HCT116 (cell line): ENCODE data around the gene TEKT5. TPM values are rescaled to one million over a fixed set of nuclear protein-coding genes. Genes with fewer than 3 reads are reported as not detected.

Experiments
- ATAC-seq: fragments of 200-7000 bp; cut with Tn5 transposase; 2 replicates; pipeline ENCODE4 v1.9.1; 2020; ENCODE audit warnings: mild to moderate bottlenecking, moderate library complexity
- BruUV-seq: library from RNA; stranded (reverse); fragments of 400-500 nt; replicated peaks from 2 replicates; lab custom pipeline; 2021; lab: Mats Ljungman, UMichigan
- CTCF ChIA-PET: fragments of 300-600 bp; sonication (Branson Sonifier 250); formaldehyde crosslinking; loops from one replicate; lab custom pipeline; 2021; ENCODE audit warnings: antibody characterized with exemption; lab: Charles Lee
- POLR2A ChIA-PET: fragments of 300-600, 350-600 bp; sonication (Branson Sonifier 250); formaldehyde crosslinking; loops from one replicate; lab custom pipeline; 2021; ENCODE audit warnings: antibody characterized with exemption; lab: Charles Lee
- RAD21 ChIA-PET, 2 experiments: fragments of 300-600 bp; sonication (Branson Sonifier 250); formaldehyde crosslinking; loops; one replicate each; lab custom pipeline; 2023; ENCODE audit warnings: low total read pairs in 2 of 2; ENCODE audit not compliant: uncharacterized antibody in 2 of 2, unreplicated experiment in 2 of 2, low non-redundant PET in 1 of 2; lab: Charles Lee
- DNase-seq: peaks from one replicate; pipeline ENCODE4 v3.0.0-alpha.2; 2010; ENCODE audit warnings: low read depth, low spot score
- H2AFZ ChIP-seq: fragments of 200-600 bp; shearing (Covaris generic), sonication (generic); 2 replicates; pipeline ENCODE4 v1.6.1; 2017; ENCODE audit warnings: low read depth, mixed run types, mixed read lengths, antibody characterized with exemption, low read length; ENCODE audit not compliant: poor library complexity, severe bottlenecking
- H3K27ac ChIP-seq: 2 replicates; pipeline ENCODE4 v1.5.1; 2012; ENCODE audit warnings: low read depth, low read length
- H3K27me3 ChIP-seq: fragments of 200-600 bp; sonication (generic); 2 replicates; pipeline ENCODE4 v1.6.1; 2016; ENCODE audit warnings: mixed run types, low read length, mixed read lengths; ENCODE audit not compliant: insufficient read depth
- H3K36me3 ChIP-seq, 2 experiments: fragments of 200-500 bp in 1 of 2; fragments of 200-600 bp in 1 of 2; sonication (Bioruptor generic) in 1 of 2; sonication (generic) in 1 of 2; 2 replicates each; pipeline versions ENCODE4 v1.5.1 to v1.6.1; 2014 to 2016; ENCODE audit warnings: low read length in 2 of 2, inconsistent platforms in 1 of 2, mixed read lengths in 1 of 2, mixed run types in 1 of 2; ENCODE audit not compliant: insufficient read depth in 2 of 2, control insufficient read depth in 1 of 2
- H3K4me1 ChIP-seq, 2 experiments: fragments of 200-600 bp in 1 of 2; sonication (generic) in 1 of 2; 2 replicates each; pipeline versions ENCODE4 v1.5.1 to v1.6.1; 2012 to 2017; ENCODE audit warnings: low read length in 2 of 2, inconsistent platforms in 1 of 2, mild to moderate bottlenecking in 1 of 2, mixed read lengths in 1 of 2, mixed run types in 1 of 2, moderate library complexity in 1 of 2; ENCODE audit not compliant: insufficient read depth in 2 of 2, control insufficient read depth in 1 of 2
- H3K4me2 ChIP-seq: fragments of 200-600 bp; sonication (generic); 2 replicates; pipeline ENCODE4 v1.6.1; 2017; ENCODE audit warnings: mixed run types, low read length, mixed read lengths
- H3K4me3 ChIP-seq, 2 experiments: fragments of 200-600 bp in 1 of 2; sonication (generic) in 1 of 2; replicated peaks in 1 of 2; 2 replicates each; pipeline ENCODE4 v1.5.1; 2011 to 2016; ENCODE audit warnings: low read length in 2 of 2, control low read depth in 1 of 2, low read depth in 1 of 2, mild to moderate bottlenecking in 1 of 2, mixed read lengths in 1 of 2, mixed run types in 1 of 2
- H3K79me2 ChIP-seq: fragments of 200-600 bp; sonication (generic); 2 replicates; pipeline ENCODE4 v1.6.1; 2017; ENCODE audit warnings: mild to moderate bottlenecking, mixed run types, low read length, moderate library complexity, mixed read lengths; ENCODE audit not compliant: insufficient read depth
- H3K9ac ChIP-seq: fragments of 200-600 bp; sonication (generic); 2 replicates; pipeline ENCODE4 v1.6.1; 2016; ENCODE audit warnings: low read length, mixed read lengths
- H3K9me2 ChIP-seq: fragments of 200-600 bp; sonication (generic), shearing (Covaris generic); 2 replicates; pipeline ENCODE4 v1.6.1; 2017; ENCODE audit warnings: mixed run types, mild to moderate bottlenecking, moderate library complexity; ENCODE audit not compliant: insufficient read depth
- H3K9me3 ChIP-seq, 2 experiments: fragments of 200-500 bp in 1 of 2; fragments of 200-600 bp in 1 of 2; sonication (Bioruptor generic) in 1 of 2; sonication (generic) in 1 of 2; 2 replicates each; pipeline ENCODE4 v1.6.1; 2014 to 2017; ENCODE audit warnings: low read length in 2 of 2, mixed read lengths in 2 of 2, inconsistent platforms in 1 of 2, low read depth in 1 of 2, mild to moderate bottlenecking in 1 of 2, mixed run types in 1 of 2, moderate library complexity in 1 of 2; ENCODE audit not compliant: control insufficient read depth in 1 of 2, insufficient read depth in 1 of 2
- H4K20me1 ChIP-seq: fragments of 200-600 bp; sonication (generic), shearing (Covaris generic); 2 replicates; pipeline ENCODE4 v1.6.1; 2017; ENCODE audit warnings: mixed run types, mild to moderate bottlenecking, moderate library complexity; ENCODE audit not compliant: insufficient read depth
- CBX3 ChIP-seq: IDR thresholded peaks from 2 replicates; pipeline ENCODE4 v1.6.1; 2012; ENCODE audit warnings: low read depth
- CEBPB ChIP-seq: IDR thresholded peaks from 2 replicates; pipeline ENCODE4 v1.6.1; 2012; ENCODE audit warnings: low read depth
- EGR1 ChIP-seq: IDR thresholded peaks from 2 replicates; pipeline ENCODE4 v1.6.1; 2012; ENCODE audit warnings: low read depth
- ELF1 ChIP-seq: IDR thresholded peaks from 2 replicates; pipeline ENCODE4 v1.6.1; 2012; ENCODE audit warnings: low read depth, borderline replicate concordance
- EZH2 ChIP-seq: fragments of 200-600 bp; sonication (generic); IDR thresholded peaks from 2 replicates; pipeline ENCODE4 v1.6.1; 2017; ENCODE audit warnings: antibody characterized with exemption, mixed run types
- EZH2phosphoT487 ChIP-seq: fragments of 200-600 bp; IDR thresholded peaks from 2 replicates; pipeline ENCODE4 v1.6.1; 2018; ENCODE audit warnings: antibody characterized with exemption, borderline replicate concordance
- FOSL1 ChIP-seq: IDR thresholded peaks from 2 replicates; pipeline ENCODE4 v1.6.1; 2012; ENCODE audit warnings: low read depth
- JUND ChIP-seq: IDR thresholded peaks from 2 replicates; pipeline ENCODE4 v1.6.1; 2012
- POLR2A ChIP-seq: IDR thresholded peaks from 2 replicates; pipeline ENCODE4 v1.7.0; 2011; ENCODE audit warnings: borderline replicate concordance; ENCODE audit not compliant: insufficient read depth, insufficient read length; ENCODE audit errors: extremely low read depth
- RAD21 ChIP-seq: IDR thresholded peaks from 2 replicates; pipeline ENCODE4 v1.6.1; 2012; ENCODE audit warnings: low read depth, mild to moderate bottlenecking
- SIN3A ChIP-seq: IDR thresholded peaks from 2 replicates; pipeline ENCODE4 v1.6.1; 2012; ENCODE audit warnings: low read depth
- SP1 ChIP-seq: IDR thresholded peaks from 2 replicates; pipeline ENCODE4 v1.6.1; 2012; ENCODE audit warnings: low read depth
- TCF7L2 ChIP-seq: IDR thresholded peaks from 2 replicates; pipeline ENCODE4 v1.7.0; 2011; ENCODE audit warnings: borderline replicate concordance, inconsistent platforms; ENCODE audit not compliant: insufficient read depth, insufficient read length; ENCODE audit errors: extremely low read depth
- YY1 ChIP-seq: IDR thresholded peaks from 2 replicates; pipeline ENCODE4 v1.6.1; 2011; ENCODE audit warnings: low read length, low read depth, moderate library complexity, mild to moderate bottlenecking; ENCODE audit not compliant: insufficient replicate concordance; ENCODE audit errors: extremely low read depth
- ZFX ChIP-seq: fragments of 450-650 bp; IDR thresholded peaks from 2 replicates; pipeline ENCODE4 v1.6.1; 2017
- ZNF274 ChIP-seq: fragments of 200-500 bp; sonication (Bioruptor generic); IDR thresholded peaks from 2 replicates; pipeline ENCODE4 v1.6.1; 2014; ENCODE audit warnings: mild to moderate bottlenecking, low read depth, low read length, inconsistent platforms
- intact Hi-C: fragments of 100-400 bp; cut with micrococcal nuclease; formaldehyde crosslinking; loops from 2 replicates; pipeline ENCODE4 v1.10.0; 2022
- total RNA-seq: library from RNA; stranded (reverse); gene quantifications from one replicate; pipeline ENCODE4 v1.2.1, GENCODE V29; 2021; ENCODE audit not compliant: unreplicated experiment
- TF ChIP-seq, protein P1 (sequence below): IDR thresholded peaks from 2 replicates; pipeline ENCODE4 v1.6.1; 2012; ENCODE audit warnings: low read depth
- TF ChIP-seq, protein P2 (sequence below): IDR thresholded peaks from 2 replicates; pipeline ENCODE4 v1.6.1; 2012

Gene TEKT5
- total RNA-seq, 1 experiment from 2014 or later, result 0.37 TPM

DNA sequence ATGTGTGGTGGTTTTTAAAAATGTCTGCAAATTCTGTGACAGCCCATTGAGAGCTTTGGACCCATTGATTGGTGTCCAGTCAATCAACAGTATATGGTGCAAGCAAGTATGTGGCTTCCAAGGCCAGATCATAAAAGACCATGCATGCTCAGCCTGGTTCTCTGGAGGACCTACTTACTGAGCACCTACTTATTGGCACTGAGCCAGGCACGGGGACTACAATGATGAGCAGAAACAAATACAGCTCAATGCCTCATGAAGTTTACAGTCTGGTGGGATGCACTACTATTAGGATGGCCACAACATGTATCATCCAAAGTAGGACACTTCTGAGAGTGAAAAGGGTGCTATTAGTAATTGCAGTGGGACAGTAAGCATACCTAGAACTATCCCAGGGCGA is 107.1 kb downstream of the TEKT5 start (continued):
- TF ChIP-seq, protein P1, sequence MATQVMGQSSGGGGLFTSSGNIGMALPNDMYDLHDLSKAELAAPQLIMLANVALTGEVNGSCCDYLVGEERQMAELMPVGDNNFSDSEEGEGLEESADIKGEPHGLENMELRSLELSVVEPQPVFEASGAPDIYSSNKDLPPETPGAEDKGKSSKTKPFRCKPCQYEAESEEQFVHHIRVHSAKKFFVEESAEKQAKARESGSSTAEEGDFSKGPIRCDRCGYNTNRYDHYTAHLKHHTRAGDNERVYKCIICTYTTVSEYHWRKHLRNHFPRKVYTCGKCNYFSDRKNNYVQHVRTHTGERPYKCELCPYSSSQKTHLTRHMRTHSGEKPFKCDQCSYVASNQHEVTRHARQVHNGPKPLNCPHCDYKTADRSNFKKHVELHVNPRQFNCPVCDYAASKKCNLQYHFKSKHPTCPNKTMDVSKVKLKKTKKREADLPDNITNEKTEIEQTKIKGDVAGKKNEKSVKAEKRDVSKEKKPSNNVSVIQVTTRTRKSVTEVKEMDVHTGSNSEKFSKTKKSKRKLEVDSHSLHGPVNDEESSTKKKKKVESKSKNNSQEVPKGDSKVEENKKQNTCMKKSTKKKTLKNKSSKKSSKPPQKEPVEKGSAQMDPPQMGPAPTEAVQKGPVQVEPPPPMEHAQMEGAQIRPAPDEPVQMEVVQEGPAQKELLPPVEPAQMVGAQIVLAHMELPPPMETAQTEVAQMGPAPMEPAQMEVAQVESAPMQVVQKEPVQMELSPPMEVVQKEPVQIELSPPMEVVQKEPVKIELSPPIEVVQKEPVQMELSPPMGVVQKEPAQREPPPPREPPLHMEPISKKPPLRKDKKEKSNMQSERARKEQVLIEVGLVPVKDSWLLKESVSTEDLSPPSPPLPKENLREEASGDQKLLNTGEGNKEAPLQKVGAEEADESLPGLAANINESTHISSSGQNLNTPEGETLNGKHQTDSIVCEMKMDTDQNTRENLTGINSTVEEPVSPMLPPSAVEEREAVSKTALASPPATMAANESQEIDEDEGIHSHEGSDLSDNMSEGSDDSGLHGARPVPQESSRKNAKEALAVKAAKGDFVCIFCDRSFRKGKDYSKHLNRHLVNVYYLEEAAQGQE, result no peak
- TF ChIP-seq CBX3 (no peak), POLR2A (no peak), EZH2phosphoT487 (no peak), EGR1 (no peak), EZH2 (no peak), ZFX (no peak), FOSL1 (no peak), ELF1 (no peak), CEBPB (no peak), RAD21 (no peak)
- TF ChIP-seq, protein P2, sequence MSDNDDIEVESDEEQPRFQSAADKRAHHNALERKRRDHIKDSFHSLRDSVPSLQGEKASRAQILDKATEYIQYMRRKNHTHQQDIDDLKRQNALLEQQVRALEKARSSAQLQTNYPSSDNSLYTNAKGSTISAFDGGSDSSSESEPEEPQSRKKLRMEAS, result no peak

DNA sequence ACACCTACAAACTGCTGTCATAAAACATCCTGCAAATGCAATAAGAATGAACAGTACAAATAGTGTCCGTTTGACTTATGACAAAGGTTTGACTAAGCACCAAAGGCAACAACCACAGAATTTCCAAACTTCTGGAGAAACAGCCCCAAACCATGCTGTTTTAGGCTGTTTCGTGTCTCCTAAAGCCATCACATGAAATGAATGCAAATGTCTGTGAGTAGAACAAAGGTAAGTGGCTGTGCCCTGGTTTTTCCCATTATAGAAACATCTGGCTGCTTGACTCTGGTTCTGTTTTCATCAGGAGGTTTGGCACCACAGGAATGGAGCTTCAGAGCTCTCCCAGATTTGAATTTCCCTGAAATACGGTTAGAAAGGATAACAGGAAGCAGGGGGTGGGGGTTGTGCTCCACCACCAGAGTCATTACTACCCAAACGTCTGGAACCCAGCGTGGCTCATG is 109.7 kb downstream of the TEKT5 start:
- ChIA-PET CTCF (no interaction called here), RAD21 (no interaction called here), POLR2A (no interaction called here)
- Histone ChIP-seq H3K4me2 (no peak overlapping the region), H3K4me3 (no peak overlapping the region), H3K4me1 (peaks cover 7 to 13% of the 10 kb centered on the region in 2 experiments; a peak in 3 of 4 replicates), H3K9me2 (no peaks in the 10 kb centered on the region), H2AFZ (no peak overlapping the region), H3K9me3 (no peaks in the 10 kb centered on the region), H3K79me2 (no peaks in the 10 kb centered on the region), H3K27ac (no peak overlapping the region), H4K20me1 (no peaks in the 10 kb centered on the region), H3K36me3 (no peaks in the 10 kb centered on the region), H3K9ac (no peak overlapping the region), H3K27me3 (0 out of 2 replicates have a peak, but pooled peaks cover 4% of the 10 kb centered on the region)
- DNase-seq, result no peak
- TF ChIP-seq ZNF274 (no peak), FOSL1 (no peak), JUND (no peak), YY1 (no peak), CEBPB (no peak), ZFX (no peak), ELF1 (no peak), RAD21 (no peak), SP1 (no peak), TCF7L2 (no peak), EZH2phosphoT487 (no peak), SIN3A (no peak), POLR2A (no peak)
- TF ChIP-seq, protein P2, result no peak
- no TSS peak for BruUV-seq
- no peak for ATAC-seq
- intact Hi-C loops, result loop anchor here (5.0 kb wide), 2 partner anchors 152 to 332 kb away; no protein-coding TSS in a partner anchor
